PC-3 (cell line): ENCODE results near the gene NCAPG2. TPM values are rescaled to one million over a fixed set of nuclear protein-coding genes. Genes with fewer than 3 reads are reported as not detected.

Experiments used
- ATAC-seq: fragments of 200-7000 bp; cut with Tn5 transposase; 2 replicates; pipeline ENCODE4 v1.9.1; 2020; ENCODE audit warnings: mild to moderate bottlenecking, moderate library complexity
- BruUV-seq: library from RNA; stranded (reverse); fragments of 400-500 nt; replicated peaks from 2 replicates; lab custom pipeline; 2021; lab: Mats Ljungman, UMichigan
- CTCF ChIA-PET: fragments of 300-600 bp; sonication (Branson Sonifier 250); formaldehyde crosslinking; loops from one replicate; lab custom pipeline; 2022; ENCODE audit warnings: antibody characterized with exemption; lab: Charles Lee
- POLR2A ChIA-PET: fragments of 300-600 bp; sonication (Branson Sonifier 250); formaldehyde crosslinking; loops from one replicate; lab custom pipeline; 2022; ENCODE audit warnings: antibody characterized with exemption; ENCODE audit not compliant: unreplicated experiment; lab: Charles Lee
- DNase-seq: peaks from one replicate; pipeline ENCODE4 v3.0.0-alpha.2; 2015
- H2AFZ ChIP-seq: fragments of 300-600 bp; sonication (generic); 2 replicates; pipeline ENCODE4 v1.6.0; 2016; ENCODE audit warnings: antibody characterized with exemption, low read length
- H3F3A ChIP-seq: fragments of 300-600 bp; sonication (generic); one replicate; pipeline ENCODE4 v1.6.0; 2017; ENCODE audit warnings: antibody characterized with exemption, low read length, control low read depth, mild to moderate bottlenecking; ENCODE audit not compliant: unreplicated experiment
- H3K27ac ChIP-seq: fragments of 300-600 bp; sonication (generic); 2 replicates; pipeline ENCODE4 v1.5.1; 2016; ENCODE audit warnings: mild to moderate bottlenecking, low read length
- H3K27me3 ChIP-seq: fragments of 300-600 bp; sonication (generic); 2 replicates; pipeline ENCODE4 v1.6.1; 2016; ENCODE audit warnings: low read length, mixed read lengths
- H3K36me3 ChIP-seq: fragments of 300-600 bp; sonication (generic); 2 replicates; pipeline ENCODE4 v1.6.1; 2016; ENCODE audit warnings: low read depth, mixed run types, low read length, mixed read lengths
- H3K4me1 ChIP-seq: fragments of 300-600 bp; sonication (generic); 2 replicates; pipeline ENCODE4 v1.5.1; 2016; ENCODE audit warnings: low read length; ENCODE audit not compliant: insufficient read depth
- H3K4me2 ChIP-seq: fragments of 300-600 bp; sonication (generic); 2 replicates; pipeline ENCODE4 v1.6.0; 2016; ENCODE audit warnings: low read length
- H3K4me3 ChIP-seq: fragments of 300-600 bp; sonication (generic); 2 replicates; pipeline ENCODE4 v1.5.1; 2016; ENCODE audit warnings: mild to moderate bottlenecking, low read length, mixed read lengths
- H3K79me2 ChIP-seq: fragments of 300-600 bp; sonication (generic); 2 replicates; pipeline ENCODE4 v1.6.1; 2017; ENCODE audit warnings: low read length, mixed read lengths
- H3K9ac ChIP-seq: fragments of 300-600 bp; sonication (generic); 2 replicates; pipeline ENCODE4 v1.6.0; 2016; ENCODE audit warnings: mild to moderate bottlenecking, low read length
- H3K9me2 ChIP-seq: fragments of 300-600 bp; sonication (generic); replicated peaks from 2 replicates; pipeline ENCODE4 v1.6.1; 2016; ENCODE audit warnings: mixed run types, low read length, mixed read lengths
- H3K9me3 ChIP-seq: fragments of 300-600 bp; sonication (generic); 2 replicates; pipeline ENCODE4 v1.6.1; 2016; ENCODE audit warnings: low read length, mixed read lengths
- H4K20me1 ChIP-seq: fragments of 300-600 bp; sonication (generic); 2 replicates; pipeline ENCODE4 v1.6.1; 2016; ENCODE audit warnings: low read length, mixed read lengths
- CTCF ChIP-seq: fragments of 300-600 bp; sonication (generic); conservative IDR thresholded peaks from 2 replicates; pipeline ENCODE4 v1.5.1; 2017; ENCODE audit warnings: antibody characterized with exemption, low read depth, mild to moderate bottlenecking, low read length
- EZH2 ChIP-seq: fragments of 300-600 bp; sonication (generic); IDR thresholded peaks from one replicate; pipeline ENCODE4 v1.6.1; 2017; ENCODE audit warnings: antibody characterized with exemption, mild to moderate bottlenecking, low read length; ENCODE audit not compliant: unreplicated experiment
- EZH2phosphoT487 ChIP-seq: fragments of 300-600 bp; sonication (generic); IDR thresholded peaks from 2 replicates; pipeline ENCODE4 v1.6.1; 2018; ENCODE audit warnings: mild to moderate bottlenecking, antibody characterized with exemption, low read length, borderline replicate concordance
- intact Hi-C: fragments of 100-400 bp; cut with micrococcal nuclease; formaldehyde crosslinking; loops from 2 replicates; pipeline ENCODE4 v1.9.0; 2023
- total RNA-seq: library from RNA; depleted of rRNA; stranded (reverse); fragments of >200 nt; gene quantifications from 2 replicates; pipeline ENCODE4 v1.2.3, GENCODE V29; 2014

The NCAPG2 gene
- total RNA-seq, 1 experiment from 2014 or later: 49.2 TPM

- no peak overlapping the region for H3K27ac ChIP-seq
- H3K79me2 ChIP-seq: no peaks in the 10 kb centered on the region
- H3K27me3 ChIP-seq: no peaks in the 10 kb centered on the region
- DNase-seq (no peak), ATAC-seq (no peak)
- H4K20me1 ChIP-seq: no peaks in the 10 kb centered on the region
- ChIA-PET POLR2A (no interaction called here), CTCF (no interaction called here)
- no peak overlapping the region for H3K9ac ChIP-seq
- TF ChIP-seq CTCF (no peak), EZH2phosphoT487 (no peak), EZH2 (no peak)
- no peaks in the 10 kb centered on the region for H3K4me1 ChIP-seq
- H3K9me2 ChIP-seq: no peaks in the 10 kb centered on the region
- no peaks in the 10 kb centered on the region for H3K9me3 ChIP-seq
- no peak overlapping the region for H3K4me3 ChIP-seq
- no peak overlapping the region for H2AFZ ChIP-seq
- no peak overlapping the region for H3K4me2 ChIP-seq
- BruUV-seq: no TSS peak
- intact Hi-C loops: no loop called here
- H3F3A ChIP-seq: no peaks in the 10 kb centered on the region
- 0 out of 2 replicates have a peak, but pooled peaks cover 1% of the 10 kb centered on the region for H3K36me3 ChIP-seq
Measured at GRCh38 chr7:158613481-158613880, 91.1 kb downstream of the NCAPG2 start.

- TF ChIP-seq EZH2phosphoT487 (no peak), CTCF (no peak), EZH2 (no peak)
- Histone ChIP-seq H4K20me1 (no peaks in the 10 kb centered on the region), H3K4me1 (no peaks in the 10 kb centered on the region), H3F3A (no peaks in the 10 kb centered on the region), H3K79me2 (no peaks in the 10 kb centered on the region), H3K9me2 (no peaks in the 10 kb centered on the region), H3K4me3 (no peak overlapping the region), H3K4me2 (no peak overlapping the region), H3K9me3 (no peaks in the 10 kb centered on the region), H3K27me3 (no peaks in the 10 kb centered on the region), H3K36me3 (0 out of 2 replicates have a peak, but pooled peaks cover 3% of the 10 kb centered on the region), H2AFZ (no peak overlapping the region), H3K9ac (no peak overlapping the region), H3K27ac (no peak overlapping the region)
- ChIA-PET CTCF (no interaction called here), POLR2A (no interaction called here)
- ATAC-seq: no peak
- BruUV-seq: no TSS peak
- no peak for DNase-seq
- intact Hi-C loops: no loop called here
Measured at GRCh38 chr7:158612546-158612945, 92.1 kb downstream of the NCAPG2 start.

- intact Hi-C loops: no loop called here
- Histone ChIP-seq H3K9me3 (no peaks in the 10 kb centered on the region), H3K4me3 (no peak overlapping the region), H3K9me2 (no peaks in the 10 kb centered on the region), H3K4me2 (no peak overlapping the region), H4K20me1 (no peaks in the 10 kb centered on the region), H2AFZ (no peak overlapping the region), H3K4me1 (no peaks in the 10 kb centered on the region), H3K27ac (no peak overlapping the region), H3K27me3 (no peaks in the 10 kb centered on the region), H3K9ac (no peak overlapping the region), H3K79me2 (no peaks in the 10 kb centered on the region), H3K36me3 (0 out of 2 replicates have a peak, but pooled peaks cover 3% of the 10 kb centered on the region), H3F3A (no peaks in the 10 kb centered on the region)
- DNase-seq (no peak), ATAC-seq (no peak)
- ChIA-PET CTCF (no interaction called here), POLR2A (no interaction called here)
- BruUV-seq: no TSS peak
- TF ChIP-seq EZH2 (no peak), CTCF (no peak), EZH2phosphoT487 (no peak)
Measured at GRCh38 chr7:158611541-158611940, 93.1 kb downstream of the NCAPG2 start.
